GDM1 (cell line): Measurements from ENCODE around the gene NSFL1C.
"Not testable (repeated sequence)": the region's sequence is repeated elsewhere in the genome, so short reads cannot be mapped to it uniquely, and the experiment has no call there.

ENCODE experiments used
- DNase-seq: peaks from one replicate; lab custom pipeline; 2025; lab: John Stamatoyannopoulos, UW

The NSFL1C gene

GRCh38 chr20:1466211-1467081 lies at the start of gene NSFL1C:
Gene NSFL1C, minus strand, starts transcription at chr20:1466849. Its CDS starts 25 bp downstream, at chr20:1466824.
- DNase-seq: peak; percentile 93

- no peak for DNase-seq
Measured at GRCh38 chr20:1513801-1514200, 47.2 kb upstream of the NSFL1C start.

- DNase-seq: peak; percentile 19
Measured at GRCh38 chr20:1509237-1509636, 42.6 kb upstream of the NSFL1C start.

DNA sequence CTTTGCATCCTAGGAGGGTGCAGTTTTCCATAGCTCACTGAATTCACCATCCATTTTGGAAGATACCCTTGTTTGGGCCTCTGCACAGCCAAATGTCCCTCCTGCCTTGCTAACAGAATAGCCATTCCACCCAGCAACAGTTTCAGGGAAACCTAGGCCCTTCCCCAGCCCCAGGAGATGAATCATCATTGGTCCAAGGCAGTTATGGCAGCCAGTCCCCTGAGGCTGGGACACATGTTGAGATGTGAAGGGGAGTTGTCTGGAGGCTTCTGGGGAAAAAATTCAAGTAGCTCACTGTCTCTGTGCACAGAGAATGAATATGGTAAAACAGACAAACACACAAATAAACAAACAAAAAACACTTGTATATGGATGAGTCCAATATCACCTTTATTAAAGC lies 41.9 kb upstream of the NSFL1C start:
- no peak for DNase-seq

- no peak for DNase-seq
Measured at GRCh38 chr20:1507276-1507675, 40.6 kb upstream of the NSFL1C start.

- no peak for DNase-seq
Measured at GRCh38 chr20:1505871-1506270, 39.2 kb upstream of the NSFL1C start.

DNA sequence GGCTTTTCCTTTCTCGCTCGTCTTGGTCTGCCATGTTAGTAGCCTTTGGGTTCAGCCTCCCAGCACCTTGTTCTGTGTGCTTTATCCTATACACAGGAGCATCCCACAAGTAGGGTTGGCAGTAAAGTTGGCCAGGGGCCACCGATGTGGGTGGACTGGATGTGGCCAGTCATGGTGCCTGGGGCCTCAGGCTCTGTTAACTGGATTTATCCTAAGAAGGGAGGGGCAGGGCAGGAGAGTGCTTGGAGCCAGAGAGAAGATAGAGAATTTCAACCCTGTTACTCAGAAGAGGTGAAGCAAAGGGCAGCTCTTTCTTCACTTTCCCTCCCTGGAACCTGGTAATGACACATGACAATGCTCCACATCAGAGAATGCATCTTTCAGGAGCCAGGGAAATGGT lies 38.7 kb upstream of the NSFL1C start:
- DNase-seq: no peak

GRCh38 chr20:1503564-1504227 lies 37.0 kb upstream of the NSFL1C start:
- DNase-seq: peak; percentile 79

GRCh38 chr20:1500496-1500895 lies 33.8 kb upstream of the NSFL1C start:
- no peak for DNase-seq

DNA sequence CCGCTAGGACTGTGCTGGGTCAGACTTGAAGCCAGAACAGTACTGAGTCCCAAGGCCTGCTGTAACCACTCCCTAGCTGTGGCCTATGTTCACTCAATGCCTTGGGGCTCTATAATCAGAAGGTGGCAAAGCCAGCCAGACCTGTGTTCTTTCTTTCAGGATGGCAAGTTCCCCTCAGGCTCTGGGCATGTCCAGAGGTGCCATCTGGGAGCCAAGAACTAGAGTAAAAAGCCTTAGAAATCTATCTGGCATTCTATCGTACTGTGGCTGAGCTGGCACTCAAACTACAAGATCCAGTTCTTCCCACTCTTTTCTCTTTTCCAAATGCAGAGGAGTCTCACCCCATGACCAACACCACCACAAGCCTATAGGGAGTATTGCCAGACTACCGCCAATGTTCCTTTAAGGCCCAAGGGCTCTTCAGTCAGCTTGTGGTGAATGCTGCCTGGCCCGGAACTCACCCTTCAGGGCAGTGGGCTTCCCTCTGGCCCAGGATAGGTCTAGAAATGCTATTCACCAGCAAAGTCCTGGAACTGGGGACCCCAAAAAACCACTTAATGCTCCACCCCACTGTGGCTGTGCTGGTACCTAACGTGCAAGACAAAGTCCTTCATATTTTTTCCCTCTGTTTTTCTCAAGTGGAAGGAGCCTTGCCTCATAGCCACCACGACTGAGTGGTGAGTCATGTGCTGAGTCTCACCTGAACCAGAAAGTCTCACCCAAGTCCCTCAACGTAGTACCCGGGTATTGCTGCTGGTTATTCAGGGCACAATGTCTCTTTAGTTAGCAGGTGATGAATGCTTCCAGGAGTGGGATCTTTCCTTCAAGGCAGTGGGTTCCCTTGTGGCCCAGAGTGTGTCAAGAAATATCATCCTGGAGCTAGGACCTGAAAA lies 33.1 kb upstream of the NSFL1C start:
- DNase-seq: no peak

DNA sequence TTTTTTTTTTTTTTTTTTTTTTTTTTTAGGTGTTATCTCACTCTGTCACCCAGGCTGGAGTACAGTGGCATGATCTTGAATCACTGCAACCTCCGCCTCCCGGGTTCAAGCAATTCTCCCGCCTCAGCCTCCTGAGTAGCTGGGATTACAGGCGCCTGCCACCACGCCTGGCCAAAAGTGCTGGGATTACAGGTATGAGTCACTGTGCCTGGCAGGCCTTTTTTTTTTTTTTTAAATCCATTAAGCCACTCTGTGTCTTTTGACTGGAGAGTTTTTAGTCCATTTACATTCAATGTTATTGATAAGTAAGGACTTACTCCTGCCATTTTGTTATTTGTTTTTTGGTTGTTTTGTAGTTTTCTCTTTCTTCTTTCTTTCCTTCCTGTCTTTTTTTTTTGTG lies 30.7 kb upstream of the NSFL1C start:
- DNase-seq: not testable (repeated sequence)

GRCh38 chr20:1496930-1497329 lies 30.3 kb upstream of the NSFL1C start:
- DNase-seq: no peak

DNA sequence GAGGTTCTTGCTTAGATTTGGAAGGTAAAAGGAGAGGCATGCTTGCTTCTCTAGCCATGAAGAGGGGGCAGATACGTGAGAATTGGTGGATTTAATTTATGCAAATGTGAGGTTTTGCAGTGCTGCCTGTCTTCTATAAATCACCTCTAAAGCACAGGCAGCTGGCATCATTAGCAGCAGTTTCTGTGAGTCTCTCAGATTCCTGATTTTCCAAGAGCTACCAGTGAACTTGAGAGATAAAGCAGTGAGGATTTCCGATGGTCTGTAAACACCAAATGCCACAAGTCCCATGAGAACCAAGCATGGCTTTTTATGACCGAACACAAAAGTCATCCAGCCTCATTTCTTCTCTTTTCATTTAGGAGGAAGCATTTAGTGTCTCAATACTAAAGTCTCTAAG lies 27.8 kb upstream of the NSFL1C start:
- DNase-seq: no peak

DNA sequence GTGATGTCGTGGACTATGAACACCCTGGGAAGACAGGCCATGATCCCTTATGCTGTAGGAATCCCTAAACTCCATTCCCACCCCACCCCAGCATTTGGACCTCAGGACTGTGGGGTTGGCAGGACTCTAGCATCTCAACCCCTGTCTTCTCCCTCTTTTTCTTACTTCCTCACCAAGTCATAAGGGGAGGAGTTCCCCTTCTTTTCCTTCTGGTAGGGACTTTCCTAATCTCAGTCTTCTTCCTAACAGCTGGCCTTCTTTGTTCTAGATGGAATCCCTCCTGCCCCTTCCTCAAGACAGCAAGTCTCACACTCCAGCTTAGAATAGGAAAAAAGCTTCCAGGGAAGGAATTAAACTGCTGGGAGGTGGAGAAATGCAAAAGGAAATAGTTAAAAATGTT lies 26.9 kb upstream of the NSFL1C start:
- DNase-seq: no peak

DNA sequence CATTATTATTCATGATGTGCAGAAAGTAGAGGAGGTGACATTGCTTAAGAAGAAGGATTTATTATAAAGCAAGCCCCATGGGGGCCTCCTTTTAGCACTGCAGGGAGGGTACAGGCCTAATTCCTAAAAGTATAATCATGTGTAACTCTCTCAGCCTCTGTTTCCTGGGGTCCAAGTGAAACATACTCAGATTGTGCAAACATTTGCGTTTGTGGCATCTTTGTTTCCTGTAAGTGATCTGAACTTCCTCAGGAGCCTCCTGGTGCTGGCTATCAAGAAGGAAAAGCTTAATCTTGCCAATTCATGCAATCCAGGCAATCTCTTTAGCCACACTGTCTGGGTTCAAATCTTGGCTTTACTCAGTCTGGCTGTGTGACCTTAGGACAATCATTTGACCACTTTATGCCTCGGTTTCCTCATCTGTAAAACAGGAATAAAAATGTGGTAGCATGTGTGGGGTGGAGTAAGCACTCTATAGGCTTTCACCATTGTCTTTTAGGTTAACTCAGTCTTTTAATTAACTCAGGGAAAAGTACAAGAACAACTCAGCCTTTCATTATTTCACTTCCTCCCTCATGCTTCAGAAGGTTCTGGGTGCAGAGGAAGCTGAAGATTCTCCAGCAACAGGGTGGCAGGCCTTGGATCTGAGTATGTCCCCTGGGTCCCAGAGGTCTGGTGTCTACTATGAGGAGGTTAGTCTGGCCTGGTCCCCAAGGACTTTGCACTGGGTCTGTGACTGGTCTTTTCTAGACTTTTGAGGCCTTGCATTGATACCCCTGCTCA lies 25.4 kb upstream of the NSFL1C start:
- peak; percentile 28 for DNase-seq

DNA sequence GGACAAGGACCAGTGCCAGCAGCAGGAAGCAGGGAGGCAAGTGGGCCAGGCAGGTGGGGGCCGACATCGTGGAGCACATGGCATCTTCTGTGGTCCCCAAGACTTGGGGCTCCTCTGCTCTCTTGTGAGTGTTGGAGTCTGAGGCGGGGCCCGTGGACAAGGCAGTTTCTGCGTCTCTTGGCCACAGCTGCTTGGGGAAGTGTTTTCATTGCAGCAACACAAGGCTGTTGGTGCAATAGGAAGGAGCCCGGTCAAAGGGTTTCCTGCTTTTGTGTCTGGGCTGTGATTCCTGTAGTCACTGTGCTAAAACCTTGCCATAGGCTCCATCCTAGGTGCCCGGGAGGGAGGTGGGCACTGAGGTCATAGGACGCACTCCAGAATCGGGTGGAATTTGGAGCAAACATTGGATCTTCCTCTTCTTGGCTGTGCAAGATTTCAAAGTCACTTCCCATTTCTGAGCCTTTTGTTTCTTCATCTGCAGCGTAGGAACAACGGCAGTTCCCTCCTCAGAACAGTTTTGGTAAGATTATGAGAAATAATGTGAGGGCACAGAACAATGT lies 24.7 kb upstream of the NSFL1C start, which contains the start of gene SIRPB2:
Gene SIRPB2, minus strand, starts transcription at position 140 of the 560 bp plus-strand sequence. Its CDS starts 61 bp downstream, at position 79.
- peak; percentile 70 for DNase-seq

DNA sequence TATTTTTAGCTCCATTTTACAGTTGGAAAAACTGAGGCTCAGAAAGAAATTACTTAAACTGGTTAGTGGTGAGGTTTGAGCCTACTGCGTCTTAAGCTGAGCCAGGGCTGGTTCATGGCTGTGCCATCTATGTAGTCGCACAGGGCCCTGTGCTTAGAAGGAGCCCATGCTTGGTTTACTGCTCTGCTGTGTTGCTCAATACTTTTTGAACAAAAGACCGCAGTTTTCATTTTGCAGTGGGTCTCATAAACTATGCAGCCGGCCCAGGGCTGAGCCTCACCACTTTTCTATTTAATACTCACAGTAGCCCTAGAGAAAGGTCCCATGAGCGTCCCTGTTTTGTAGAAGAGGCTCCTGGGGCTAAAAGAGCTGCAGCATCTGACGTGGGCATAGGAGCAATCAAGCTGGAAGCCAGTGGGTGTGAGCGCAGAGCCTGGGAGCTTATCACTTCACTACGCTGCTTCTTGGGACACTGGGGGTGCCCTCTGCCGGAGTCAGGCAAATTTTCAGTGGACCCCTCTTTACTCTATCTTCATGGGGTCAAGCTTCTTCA lies 24.1 kb upstream of the NSFL1C start:
- DNase-seq: no peak

GRCh38 chr20:1489764-1490436 lies 23.3 kb upstream of the NSFL1C start:
- no peak for DNase-seq

GRCh38 chr20:1489325-1489724 lies 22.7 kb upstream of the NSFL1C start:
- no peak for DNase-seq

GRCh38 chr20:1486566-1486965 lies 19.9 kb upstream of the NSFL1C start:
- no peak for DNase-seq
